Measurements from ENCODE around the gene SUPT3H. TPM values are rescaled to one million over a fixed set of nuclear protein-coding genes. Genes with fewer than 3 reads are reported as not detected.

SUPT3H gene
- total and polyA plus RNA-seq, 2 of the 8 experiments (the other 6 are each of a cell fraction or from before 2014, with no cell fraction given) = 18.8 to 23.0 TPM

DNA sequence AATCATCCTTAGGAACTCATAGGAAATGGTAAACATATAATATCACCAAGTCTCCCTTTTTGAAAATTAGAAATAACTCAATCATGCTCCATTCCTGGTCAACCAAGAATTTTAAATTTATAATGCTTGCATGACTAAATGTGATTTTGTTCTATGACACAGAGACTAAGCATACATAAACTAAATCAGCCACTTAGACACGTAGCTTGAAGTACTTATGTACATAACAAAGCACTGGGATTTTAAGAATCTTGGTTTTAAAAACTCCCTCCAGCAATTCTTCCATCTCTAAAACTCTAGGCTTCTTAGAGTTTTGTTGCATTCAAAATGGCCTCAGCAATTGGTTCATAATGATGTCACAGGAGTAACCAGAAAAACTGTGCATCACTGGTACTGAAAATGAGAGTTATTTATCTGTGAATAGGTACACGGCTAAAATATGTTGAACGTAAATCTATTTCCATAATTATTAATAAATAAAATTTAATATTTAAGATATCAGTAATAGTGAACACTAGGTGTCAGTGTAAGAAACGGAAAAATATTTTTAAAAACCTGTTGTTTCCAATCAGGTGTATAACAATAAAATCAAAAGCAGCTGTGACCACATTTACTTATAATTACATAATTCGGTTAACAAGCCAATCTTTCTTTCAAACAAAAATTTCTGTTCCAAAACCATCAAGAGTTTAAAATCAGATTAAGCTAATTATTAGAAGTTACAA is 291.2 kb downstream of the SUPT3H start (continued):
- TF ChIP-seq CHD1 (IDR thresholded peaks at IDR 0.05; ENCODE audit: low read depth, low read length) = no peak
- no peak for TF ChIP-seq JUND (IDR thresholded peaks at IDR 0.05; ENCODE audit: low read length)
- no peak for TF ChIP-seq SAP30 (IDR thresholded peaks at IDR 0.05; ENCODE audit: insufficient read depth, insufficient replicate concordance, low read length)
- TF ChIP-seq, protein P1, sequence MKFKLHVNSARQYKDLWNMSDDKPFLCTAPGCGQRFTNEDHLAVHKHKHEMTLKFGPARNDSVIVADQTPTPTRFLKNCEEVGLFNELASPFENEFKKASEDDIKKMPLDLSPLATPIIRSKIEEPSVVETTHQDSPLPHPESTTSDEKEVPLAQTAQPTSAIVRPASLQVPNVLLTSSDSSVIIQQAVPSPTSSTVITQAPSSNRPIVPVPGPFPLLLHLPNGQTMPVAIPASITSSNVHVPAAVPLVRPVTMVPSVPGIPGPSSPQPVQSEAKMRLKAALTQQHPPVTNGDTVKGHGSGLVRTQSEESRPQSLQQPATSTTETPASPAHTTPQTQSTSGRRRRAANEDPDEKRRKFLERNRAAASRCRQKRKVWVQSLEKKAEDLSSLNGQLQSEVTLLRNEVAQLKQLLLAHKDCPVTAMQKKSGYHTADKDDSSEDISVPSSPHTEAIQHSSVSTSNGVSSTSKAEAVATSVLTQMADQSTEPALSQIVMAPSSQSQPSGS (IDR thresholded peaks at IDR 0.05; ENCODE audit: low read length) = no peak
- TF ChIP-seq TEAD4 (IDR thresholded peaks at IDR 0.05; ENCODE audit: low read depth, low read length) = no peak
- TF ChIP-seq CREB1 (IDR thresholded peaks at IDR 0.05) = no peak
- no peak for TF ChIP-seq RBBP5 (IDR thresholded peaks at IDR 0.05; ENCODE audit: borderline replicate concordance, low read depth, low read length)
